HG02840 (cell line): ENCODE data around the gene NCOA7.
A peak's percentile ranks its signal among the peaks of the same experiment; 100 is the strongest.
"Not testable (repeated sequence)": the region's sequence is repeated elsewhere in the genome, so short reads cannot be mapped to it uniquely, and the experiment has no call there.

Experiments
- ATAC-seq: cut with Tn5 transposase; IDR thresholded peaks from one replicate; pipeline ENCODE4 v1.9.1; 2021; ENCODE audit warnings: mild to moderate bottlenecking, moderate library complexity, moderate number of reproducible peaks; ENCODE audit not compliant: unreplicated experiment, low FRiP score

NCOA7 gene

GRCh38 chr6:125752773-125753172, 38.0 kb upstream of the NCOA7 start:
- ATAC-seq = no peak

DNA sequence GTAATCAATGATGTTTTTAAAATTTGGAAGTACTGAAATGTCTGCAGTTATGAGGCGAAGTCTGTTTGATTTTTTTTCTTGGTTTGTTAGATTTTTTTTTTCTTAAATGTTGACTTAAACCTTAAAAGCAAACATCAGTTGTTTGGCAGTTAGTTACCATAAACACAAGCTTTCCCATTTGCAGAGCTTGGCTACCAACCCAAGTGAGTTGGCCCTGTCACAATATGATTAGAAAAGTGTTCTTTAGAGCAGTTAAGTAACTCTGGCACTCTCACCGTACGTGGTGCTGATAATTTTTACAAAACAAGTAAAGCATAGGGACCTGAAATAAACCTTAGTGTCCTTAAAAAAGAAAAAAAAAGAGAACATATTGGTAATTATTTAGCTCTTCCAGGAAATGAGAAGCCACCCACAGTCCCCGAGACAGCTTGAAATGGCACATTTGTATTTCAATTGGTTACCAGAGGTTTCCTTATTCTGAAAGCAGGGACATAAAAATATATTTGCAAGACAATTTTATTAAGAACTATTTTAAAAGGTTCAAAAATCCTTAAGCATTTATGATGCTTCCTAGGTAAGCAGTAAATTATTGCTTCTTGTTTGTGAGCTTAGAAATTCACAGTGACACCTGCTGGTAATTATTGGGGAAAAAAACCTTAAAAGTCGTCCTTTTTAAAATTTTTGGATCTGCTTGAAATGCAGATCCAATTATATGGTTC, 37.4 kb upstream of the NCOA7 start:
- no peak for ATAC-seq

- no peak for ATAC-seq
Observed at GRCh38 chr6:125753937-125754259, 36.9 kb upstream of the NCOA7 start.

- ATAC-seq = no peak
Observed at GRCh38 chr6:125754566-125754965, 36.2 kb upstream of the NCOA7 start.

- no peak for ATAC-seq
Observed at GRCh38 chr6:125759184-125759902, 31.4 kb upstream of the NCOA7 start.

DNA sequence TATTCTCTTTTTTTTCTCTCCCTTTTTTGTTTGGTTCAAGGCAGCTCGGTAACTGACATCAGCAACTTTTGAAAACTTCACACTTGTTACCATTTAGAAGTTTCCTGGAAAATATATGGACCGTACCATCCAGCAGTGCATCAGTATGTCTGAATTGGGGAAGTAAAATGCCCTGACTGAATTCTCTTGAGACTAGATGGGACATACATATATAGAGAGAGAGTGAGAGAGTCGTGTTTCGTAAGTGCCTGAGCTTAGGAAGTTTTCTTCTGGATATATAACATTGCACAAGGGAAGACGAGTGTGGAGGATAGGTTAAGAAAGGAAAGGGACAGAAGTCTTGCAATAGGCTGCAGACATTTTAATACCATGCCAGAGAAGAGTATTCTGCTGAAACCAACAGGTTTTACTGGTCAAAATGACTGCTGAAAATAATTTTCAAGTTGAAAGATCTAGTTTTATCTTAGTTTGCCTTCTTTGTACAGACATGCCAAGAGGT, 30.8 kb upstream of the NCOA7 start:
- ATAC-seq = no peak

DNA sequence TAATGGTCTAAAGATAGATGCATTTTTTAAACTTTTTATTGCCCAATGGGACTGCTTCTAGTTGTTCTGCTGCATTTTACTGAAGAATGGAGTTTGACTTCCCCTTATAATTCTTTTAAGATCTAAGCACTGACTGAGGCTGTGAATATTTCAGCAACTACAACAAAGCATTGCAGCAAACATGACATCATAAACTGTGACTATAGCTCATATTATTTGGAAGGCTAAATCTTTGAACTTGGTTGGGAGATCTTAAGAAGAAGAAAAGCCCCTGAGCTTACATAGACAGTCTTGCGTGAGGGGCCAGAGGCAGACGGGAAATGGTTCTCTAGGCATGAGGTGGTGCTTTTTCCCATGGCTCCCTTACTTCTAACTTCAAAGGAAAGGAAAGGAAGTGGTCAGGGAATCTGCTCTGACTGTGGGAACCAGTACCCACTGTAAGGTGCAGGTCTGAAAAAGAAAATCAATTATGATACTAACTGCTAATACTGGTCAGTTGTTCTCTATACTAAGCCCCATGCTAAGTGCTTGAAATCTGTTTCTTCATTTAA, 26.6 kb upstream of the NCOA7 start:
- no peak for ATAC-seq

DNA sequence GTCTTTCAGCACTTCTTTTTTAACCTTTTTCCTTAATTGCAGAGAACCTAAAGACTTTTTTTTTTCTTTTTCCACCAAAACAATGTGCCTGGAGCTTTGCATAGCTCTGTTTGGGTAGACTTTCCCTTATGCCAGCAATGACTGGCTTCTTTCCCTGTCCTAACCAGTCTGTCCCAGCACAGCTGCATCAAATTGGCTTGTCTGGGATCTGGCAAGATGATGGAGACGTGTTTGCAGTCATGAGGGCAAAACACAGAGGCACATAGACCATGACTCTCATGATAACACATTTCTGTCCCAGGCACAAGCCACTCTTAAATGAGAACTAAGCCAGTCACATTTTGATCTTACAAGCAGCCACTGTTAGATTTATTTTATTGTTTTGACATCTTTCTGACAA, 24.8 kb upstream of the NCOA7 start:
- no peak for ATAC-seq

DNA sequence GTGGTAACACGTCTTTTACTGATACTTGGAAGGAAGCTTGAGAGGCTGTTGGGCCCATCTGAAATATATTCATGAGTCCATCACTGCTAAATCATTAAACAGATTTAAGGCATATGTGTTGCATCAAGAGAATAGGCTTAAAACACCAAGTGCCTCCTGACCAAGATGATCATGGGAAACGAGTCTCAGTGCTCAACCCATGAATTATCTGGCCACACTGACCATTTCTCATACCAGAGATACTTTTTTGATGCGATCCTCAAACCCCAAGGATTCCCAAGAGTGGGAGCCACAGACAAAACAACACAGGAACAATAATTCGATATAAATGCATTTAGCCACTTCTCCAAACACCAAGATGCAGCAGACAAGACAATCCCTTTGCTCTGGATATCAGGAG, 24.1 kb upstream of the NCOA7 start:
- ATAC-seq = no peak

- ATAC-seq = no peak
Observed at GRCh38 chr6:125769147-125769783, 21.5 kb upstream of the NCOA7 start.

DNA sequence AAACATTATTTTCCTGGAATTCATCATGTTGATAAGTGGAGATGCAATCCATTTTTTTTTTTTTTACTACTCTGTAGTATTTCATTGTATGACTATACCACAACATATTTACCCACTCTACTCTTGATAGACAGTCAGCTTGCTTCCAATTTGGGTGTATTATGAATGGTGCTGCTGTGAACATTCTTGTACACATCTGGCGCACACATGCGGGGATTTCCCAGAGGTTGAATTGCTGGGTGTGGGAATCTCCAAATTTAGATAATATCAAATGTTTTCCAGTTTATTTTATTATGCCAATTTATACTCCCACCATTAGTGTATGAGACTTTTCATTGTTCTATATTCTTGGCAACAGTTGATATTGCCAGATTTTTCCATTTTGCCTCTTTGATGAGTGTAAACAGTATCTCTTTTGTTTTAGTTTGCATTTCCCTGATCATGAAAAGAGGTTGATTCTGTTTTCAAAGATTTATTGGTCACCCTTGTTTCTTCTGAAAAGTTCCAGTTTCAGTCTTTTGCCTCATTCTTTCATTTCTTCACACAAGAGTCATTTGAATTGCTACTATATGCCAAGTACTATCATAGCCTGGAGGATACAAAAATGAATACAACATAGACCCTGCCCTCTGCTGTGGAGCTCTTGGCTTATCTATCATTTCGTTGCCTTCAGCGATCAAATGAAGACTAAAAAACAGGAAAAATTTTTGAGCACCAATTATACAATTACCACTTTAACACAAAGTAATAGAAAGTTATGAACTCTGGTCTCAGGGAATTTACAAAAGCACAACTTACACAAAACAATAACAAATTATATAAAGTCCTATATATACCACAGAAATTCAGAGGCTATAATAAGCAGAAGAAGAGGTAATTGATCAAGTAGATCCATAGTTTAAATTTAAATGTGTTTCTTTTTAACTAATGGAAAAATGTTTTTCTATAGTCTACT, 17.1 kb upstream of the NCOA7 start:
- no peak for ATAC-seq

DNA sequence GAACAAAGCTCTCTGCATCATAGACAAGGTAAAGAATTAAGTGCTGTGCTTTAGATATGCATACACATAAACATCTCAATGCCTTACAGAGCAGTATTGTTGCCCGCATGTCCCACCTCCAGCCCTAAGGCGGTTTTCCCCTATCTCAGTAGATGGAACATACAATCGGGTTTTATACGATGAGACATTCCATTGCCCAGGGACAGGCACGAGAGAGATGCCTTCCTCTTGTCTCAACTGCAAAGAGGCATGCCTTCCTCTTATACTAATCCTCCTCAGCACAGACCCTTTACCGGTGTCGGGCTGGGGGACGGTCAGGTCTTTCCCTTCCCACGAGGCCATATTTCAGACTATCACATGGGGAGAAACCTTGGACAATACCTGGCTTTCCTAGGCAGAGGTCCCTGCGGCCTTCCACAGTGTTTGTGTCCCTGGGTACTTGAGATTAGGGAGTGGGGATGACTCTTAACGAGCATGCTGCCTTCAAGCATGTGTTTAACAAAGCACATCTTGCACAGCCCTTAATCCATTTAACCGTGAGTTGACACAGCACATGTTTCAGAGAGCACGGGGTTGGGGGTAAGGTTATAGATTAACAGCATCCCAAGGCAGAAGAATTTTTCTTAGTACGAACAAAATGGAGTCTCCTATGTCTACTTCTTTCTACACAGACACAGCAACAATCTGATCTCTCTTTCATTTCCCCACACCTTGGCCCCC, 14.5 kb upstream of the NCOA7 start:
- ATAC-seq = not testable (repeated sequence)

GRCh38 chr6:125779924-125780539, 10.7 kb upstream of the NCOA7 start:
- ATAC-seq = peak; percentile 91

- ATAC-seq = peak; percentile 72
Observed at GRCh38 chr6:125780540-125781313, 10.0 kb upstream of the NCOA7 start.

DNA sequence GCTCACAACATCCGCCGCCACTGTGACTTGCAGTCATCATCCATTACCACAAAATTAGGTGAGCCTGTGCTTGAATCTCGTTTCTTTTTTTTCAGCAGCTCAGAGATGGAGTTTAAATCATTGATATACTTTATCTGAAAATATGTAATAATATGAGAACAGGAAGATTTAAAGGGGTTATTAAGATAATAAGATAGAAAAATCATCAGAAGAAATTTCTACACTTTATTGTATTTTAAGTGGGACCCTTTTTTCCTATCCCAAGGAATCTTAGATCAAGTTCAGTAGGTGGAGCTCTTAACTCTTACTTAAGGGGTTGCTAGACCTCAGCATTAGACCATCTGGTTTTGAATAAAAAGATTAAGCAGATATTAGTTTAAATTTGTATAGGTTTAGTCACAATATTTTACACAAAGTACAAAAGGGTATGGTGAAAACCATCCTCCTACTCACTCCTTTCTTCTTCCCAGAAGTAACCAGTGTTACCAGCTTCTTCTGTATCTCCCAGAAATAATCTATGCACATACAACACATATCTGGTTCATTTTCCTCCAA, 9.4 kb upstream of the NCOA7 start:
- ATAC-seq = peak; percentile 36

- no peak for ATAC-seq
Observed at GRCh38 chr6:125784365-125784764, 6.4 kb upstream of the NCOA7 start.

- no peak for ATAC-seq
Observed at GRCh38 chr6:125787791-125788190, 3.0 kb upstream of the NCOA7 start.

- no peak for ATAC-seq
Observed at GRCh38 chr6:125789167-125789566, 1.6 kb upstream of the NCOA7 start.
